Measurements from ENCODE around the gene GJD4.

GJD4 gene

DNA sequence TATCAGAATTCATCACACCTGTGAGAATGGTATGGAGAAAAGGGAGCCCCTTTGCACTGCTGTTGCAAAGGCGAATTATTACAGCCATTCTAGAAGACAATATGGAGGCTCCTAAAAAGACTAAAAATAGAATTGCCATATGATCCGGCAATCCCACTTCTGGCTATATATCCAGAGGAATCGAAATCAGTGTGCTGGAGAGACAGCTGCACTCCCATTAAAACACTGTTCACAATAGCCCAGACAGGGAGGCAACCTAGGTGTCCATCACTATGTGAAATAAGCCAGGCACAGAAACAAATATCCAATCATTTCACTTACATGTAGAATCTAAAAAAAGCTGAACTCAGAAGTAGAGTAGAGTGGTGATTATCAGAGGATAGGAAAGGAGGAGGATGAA lies 26.0 kb upstream of the GJD4 start:
- DNase-seq, result no peak

DNA sequence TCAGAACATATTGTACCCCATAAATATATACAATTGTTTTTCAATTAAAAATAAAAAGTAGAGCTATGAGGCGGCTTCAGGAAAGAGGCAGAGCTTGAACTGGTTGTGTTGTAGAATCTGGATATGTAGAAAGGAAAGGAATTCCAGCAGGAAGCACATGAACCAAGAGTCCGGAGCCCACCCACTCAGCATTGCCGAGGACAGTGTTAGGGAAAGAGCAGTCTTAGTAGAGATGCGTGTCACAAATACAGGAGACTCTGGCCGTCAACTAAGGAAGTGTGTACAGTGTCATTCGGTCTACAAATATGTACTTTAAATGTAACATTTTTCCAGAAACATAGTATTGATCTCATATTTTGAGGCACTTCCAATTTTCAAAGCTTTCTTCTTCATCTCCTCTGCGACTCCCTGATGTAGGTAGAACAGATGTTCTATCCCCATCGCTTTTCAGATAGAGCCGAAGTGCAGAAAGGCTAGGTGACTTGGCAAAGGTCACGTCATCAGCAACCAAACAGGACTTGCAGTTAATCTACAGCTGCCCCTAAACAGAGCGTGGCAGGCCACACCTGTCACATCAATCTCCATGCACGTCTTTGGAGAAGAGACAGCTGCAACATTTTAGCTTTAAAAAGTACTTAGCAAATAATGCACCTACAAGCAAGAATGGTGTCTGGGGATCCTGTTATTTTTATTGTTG lies 25.3 kb upstream of the GJD4 start:
- DNase-seq, result no peak

DNA sequence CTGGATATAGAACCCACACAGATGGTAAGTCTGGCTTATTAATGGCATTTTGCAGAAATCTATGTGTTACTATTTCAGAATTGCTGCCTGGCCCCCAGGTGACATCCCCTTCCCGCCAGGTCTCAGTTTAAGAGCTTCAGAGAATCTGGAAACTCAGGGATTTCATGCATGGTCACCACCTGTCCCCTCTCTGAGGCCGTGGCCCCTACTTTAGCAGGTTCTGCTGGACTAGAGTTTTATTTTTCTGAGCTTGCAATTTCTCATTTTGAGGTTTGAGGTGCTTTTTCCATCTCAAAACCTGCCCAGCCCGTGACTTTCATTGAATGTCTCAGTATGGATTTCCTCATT lies 24.7 kb upstream of the GJD4 start:
- no peak for DNase-seq

DNA sequence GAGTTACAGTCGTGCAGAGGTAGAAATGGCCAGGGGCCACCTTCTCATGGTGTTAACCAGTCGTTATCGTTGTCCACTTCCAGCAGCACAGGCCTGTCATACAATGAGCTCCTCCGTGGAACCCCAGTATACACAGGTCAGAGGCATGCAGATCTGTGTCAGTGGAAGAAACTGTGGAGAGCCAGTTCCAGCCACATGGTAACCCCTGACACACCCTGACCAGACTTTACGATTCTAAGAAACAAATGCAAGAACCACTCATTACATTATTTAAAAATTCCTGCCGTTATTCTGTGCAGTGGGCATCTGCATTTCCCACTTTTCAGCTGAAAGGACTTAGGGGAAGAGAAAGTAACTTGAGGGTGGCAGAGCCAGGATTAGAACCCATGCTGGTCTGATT lies 23.5 kb upstream of the GJD4 start:
- no peak for DNase-seq

DNA sequence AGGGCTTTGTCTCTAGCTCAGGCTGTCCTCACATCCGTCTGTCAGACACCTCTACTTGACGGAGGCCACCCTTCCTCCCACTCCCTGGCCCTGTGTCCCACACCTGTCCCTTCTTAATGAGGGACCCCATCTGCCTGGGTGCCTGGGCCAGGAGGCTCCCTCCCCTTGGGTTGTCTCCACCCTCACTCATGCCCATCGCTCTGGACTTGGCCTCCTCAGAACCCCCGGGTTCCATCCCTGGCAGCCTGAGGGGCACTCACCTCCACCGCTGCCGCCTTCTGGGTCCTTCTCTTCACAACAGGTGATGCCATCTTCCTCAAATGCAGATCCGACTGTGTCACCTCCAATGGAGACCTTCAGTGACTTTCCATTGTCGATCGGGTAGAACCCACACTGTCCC lies 20.2 kb upstream of the GJD4 start:
- DNase-seq, result no peak

DNA sequence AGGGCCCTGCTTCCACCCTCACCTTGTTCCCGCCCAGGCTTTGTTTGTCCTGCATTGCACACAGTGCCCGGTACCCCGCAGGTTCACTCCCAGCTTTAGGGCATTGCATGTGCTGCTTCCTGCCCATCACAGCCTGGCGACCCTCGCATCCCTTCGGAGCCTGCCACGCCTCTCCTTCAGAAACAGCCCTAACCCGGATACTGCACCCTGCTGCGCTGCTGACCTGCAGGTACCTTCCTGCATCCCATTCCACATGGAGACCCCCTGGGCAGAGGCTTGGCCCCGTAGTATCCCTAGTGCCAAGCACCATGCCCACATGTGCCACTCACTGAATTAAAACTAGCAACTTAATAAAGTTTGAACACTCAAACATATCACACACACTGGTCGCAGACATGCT lies 19.8 kb upstream of the GJD4 start:
- no peak for DNase-seq

DNA sequence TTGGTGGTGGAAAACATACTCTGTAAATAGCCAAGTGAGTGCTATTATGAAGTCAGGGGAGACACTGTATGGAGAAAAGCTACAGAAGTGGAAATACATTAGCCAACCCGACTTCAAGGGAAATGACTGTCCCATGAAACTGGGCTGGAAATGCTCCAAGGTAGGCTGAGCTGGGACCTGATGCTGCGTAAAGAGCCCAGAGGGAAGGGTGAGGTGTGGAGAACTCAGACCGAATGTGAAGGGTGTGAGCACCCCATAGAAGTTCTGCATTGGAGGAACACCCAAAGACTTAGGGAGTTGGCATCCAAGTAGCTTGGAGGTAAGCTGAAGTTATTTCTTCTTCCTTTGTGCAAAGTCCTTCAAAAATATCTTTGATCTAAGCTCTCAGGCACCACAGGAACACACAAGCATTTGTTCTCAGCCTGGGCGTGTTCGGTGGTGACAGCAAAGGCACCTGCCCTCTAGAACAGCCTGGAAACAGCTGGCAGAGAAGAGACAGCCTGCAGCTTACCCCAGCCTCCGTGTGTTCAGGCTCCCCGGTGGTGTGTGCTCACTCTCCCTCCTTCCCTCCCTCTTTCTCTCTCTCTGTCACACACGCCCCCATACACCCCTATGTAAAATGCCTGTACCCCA lies 19.1 kb upstream of the GJD4 start:
- DNase-seq, result no peak

DNA sequence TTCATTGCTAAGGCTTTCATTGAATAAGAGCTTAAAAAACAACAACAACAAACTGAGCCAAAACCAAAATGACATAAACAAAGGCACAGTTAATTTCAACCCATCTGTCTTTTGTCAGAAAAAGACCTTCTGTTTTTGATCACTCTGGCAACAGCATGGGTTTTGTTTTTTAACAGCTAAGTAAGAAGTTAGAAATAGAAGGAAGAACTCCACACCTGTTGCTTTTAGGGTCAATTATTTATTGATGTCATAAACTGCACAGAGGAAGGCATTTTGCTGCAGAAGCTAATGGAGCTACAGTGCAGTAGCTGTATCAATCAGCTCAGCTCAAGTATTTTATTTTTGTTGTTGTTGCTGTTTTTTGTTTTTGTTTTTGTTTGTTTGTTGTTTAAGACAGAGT lies 16.3 kb upstream of the GJD4 start:
- DNase-seq, result no peak

DNA sequence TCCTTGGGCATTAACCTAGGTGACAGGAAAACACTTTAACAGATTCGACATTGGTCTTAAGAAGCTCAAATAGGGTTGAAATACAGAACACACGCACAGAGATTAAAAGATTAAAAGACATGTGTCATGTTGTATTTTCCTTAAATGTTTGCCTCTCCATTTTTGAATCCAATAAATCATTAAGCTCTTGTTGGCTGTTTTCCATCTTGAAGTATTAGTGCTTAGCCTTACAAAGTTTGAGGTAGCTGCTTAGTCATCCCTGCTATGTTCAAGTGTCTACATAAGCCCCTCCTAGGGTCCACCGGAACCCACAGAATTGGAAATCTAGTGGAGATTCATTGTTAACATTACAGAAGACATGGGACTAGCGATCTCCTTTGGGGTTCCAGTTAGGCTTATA lies 12.7 kb upstream of the GJD4 start:
- DNase-seq, result no peak

DNA sequence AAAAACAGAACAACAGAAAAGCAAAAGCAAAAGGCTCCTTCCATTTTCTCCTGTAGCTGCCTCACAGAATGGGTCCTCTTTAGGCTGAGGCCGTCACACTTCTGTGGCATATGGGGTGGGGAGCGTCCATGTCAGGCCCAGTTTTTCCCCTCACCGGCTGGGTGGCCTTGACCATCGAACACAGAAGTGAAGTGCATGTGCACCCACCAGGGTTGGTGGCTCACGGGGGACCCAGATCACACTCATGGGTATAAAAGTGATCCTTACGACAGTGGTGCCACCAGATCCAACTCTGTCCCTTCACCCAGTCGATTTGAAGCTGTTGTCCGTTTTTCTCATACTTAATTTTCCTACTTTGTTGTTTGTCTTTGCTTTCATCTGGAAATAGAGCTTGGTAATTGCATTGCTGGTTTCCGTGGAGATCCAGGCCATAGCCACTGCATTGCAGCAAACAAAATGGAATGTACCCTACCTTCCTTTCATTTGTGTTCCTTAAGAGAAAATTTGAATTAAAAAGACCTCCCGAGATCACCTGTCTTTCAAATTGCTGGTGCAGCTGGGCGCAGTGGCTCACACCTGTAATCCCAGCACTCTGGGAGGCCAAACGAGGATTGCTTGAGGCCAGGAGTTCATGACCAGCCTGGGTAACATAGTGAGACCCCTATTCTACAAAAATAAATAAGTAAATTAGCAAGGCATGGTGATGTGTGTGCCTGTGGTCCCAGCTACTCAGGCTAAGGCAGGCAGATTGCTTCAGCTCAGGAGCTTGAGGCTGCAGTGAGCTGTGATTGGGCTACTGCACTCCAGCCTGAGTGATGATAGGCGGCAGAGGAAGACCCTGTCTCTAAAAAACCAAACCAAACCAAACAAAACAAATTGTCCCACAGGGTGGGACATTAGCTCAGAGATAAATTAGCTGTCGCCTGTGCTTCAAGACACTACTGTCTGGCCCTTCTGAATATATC lies 10.7 kb upstream of the GJD4 start:
- DNase-seq, result no peak

DNA sequence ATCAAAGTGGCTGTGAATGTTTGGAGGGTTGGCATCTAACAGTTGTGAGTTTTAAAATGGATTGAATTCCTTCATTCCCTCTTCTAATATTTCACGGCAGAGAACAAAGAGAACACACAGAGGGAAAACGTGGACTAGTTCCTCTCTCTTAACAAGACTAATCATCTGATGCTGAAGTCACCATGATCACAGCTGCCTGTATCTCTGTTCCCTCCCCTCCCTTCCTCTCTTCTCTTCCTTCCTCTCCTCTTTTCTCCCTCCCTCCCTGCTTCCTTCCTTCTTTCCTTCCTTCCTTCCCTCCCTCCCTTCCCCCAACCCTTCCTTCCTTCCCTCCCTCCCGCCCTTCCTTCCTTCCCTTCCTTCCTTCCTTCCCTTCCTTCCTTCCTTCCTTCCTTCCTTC lies 10.0 kb upstream of the GJD4 start:
- no peak for DNase-seq

DNA sequence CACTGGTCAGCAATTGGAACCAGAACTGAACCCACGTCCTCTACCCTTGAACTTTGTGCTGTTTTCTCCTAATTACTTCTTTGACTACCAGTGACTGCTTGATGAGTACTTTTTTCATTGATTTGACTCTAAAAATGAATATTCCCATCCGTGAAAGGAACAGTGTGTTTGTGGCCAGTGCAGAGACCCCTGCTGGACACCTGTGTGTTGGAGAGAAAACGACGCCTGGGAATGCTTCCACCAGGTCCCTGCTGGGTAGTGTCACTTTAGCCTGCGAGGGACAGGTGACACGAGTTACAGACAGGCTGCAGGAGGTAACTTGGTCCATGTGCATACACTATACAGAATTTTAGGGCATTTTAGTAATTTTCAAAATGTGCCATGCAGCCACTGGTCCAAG lies 6.8 kb upstream of the GJD4 start:
- DNase-seq, result no peak

DNA sequence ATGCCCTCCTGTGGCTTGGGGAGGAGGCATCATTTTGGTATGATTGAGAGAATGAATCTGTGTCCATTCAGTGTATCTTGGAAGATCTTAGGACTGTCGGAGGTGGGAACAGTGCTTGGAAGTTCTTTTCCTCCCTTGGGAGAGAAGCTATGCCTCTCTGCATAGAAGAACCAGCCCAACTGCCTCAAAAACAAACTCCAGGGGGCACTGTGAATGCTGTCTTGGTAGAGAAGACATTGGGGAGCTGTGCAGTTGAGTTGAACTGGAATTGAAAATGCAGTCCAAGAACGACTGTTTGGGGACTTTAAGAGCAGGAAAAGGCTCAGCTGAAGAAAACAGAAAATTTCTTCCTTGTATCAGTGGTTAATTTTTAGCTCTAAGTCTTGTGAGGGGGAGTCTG lies 4.9 kb upstream of the GJD4 start:
- no peak for DNase-seq

DNA sequence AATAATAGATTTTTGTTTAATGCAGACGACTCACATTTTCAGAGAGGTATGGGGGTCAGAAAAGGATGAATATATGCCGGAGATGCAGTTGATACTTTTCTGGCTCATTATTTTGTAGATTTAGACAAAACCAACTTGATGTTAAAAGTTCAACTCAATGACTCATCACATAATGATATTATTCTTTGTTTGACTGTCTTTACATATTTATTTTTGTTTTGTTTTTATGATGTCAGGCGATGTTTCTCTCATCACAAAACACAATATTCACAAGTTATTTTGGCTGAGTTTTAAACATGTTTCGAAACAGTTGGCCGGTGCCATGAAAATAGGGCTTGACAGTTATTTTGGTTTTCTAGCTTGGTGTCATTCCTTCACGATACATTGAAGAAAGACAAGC lies 1.3 kb downstream of the GJD4 start:
- no peak for DNase-seq

DNA sequence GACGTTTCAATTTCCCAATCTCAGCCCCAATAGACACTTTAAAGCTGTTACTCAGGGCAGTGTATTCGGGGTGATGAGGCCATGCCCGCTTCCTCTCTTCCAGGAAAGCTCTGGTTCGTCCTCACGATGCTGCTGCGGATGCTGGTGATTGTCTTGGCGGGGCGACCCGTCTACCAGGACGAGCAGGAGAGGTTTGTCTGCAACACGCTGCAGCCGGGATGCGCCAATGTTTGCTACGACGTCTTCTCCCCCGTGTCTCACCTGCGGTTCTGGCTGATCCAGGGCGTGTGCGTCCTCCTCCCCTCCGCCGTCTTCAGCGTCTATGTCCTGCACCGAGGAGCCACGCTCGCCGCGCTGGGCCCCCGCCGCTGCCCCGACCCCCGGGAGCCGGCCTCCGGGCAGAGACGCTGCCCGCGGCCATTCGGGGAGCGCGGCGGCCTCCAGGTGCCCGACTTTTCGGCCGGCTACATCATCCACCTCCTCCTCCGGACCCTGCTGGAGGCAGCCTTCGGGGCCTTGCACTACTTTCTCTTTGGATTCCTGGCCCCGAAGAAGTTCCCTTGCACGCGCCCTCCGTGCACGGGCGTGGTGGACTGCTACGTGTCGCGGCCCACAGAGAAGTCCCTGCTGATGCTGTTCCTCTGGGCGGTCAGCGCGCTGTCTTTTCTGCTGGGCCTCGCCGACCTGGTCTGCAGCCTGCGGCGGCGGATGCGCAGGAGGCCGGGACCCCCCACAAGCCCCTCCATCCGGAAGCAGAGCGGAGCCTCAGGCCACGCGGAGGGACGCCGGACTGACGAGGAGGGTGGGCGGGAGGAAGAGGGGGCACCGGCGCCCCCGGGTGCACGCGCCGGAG lies 2.6 kb downstream of the GJD4 start:
- peak; percentile 68 for DNase-seq

DNA sequence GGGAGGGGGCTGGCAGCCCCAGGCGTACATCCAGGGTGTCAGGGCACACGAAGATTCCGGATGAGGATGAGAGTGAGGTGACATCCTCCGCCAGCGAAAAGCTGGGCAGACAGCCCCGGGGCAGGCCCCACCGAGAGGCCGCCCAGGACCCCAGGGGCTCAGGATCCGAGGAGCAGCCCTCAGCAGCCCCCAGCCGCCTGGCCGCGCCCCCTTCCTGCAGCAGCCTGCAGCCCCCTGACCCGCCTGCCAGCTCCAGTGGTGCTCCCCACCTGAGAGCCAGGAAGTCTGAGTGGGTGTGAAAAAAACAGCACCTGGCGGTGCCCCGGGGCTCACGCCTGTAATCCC lies 3.2 kb downstream of the GJD4 start:
- no peak for DNase-seq

DNA sequence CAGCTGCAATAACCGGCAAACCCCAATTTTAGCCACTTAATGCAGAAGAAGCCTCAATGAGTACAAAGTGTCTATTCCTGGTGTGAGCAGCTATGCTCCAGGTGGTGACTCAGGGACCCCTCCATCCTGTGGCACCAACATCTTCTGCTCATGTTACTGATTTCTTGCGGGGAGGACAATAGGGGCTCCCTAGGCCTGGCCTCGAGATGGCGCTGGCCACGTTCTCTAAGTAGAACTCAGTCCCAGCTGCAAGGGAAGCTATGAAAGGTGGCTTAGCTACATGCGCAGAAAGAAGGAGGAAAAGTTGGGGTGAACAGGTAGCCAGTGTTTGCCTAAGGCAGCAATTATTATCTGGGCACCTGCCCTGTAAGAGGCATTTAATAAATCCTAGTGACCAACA lies 6.6 kb downstream of the GJD4 start:
- no peak for DNase-seq

DNA sequence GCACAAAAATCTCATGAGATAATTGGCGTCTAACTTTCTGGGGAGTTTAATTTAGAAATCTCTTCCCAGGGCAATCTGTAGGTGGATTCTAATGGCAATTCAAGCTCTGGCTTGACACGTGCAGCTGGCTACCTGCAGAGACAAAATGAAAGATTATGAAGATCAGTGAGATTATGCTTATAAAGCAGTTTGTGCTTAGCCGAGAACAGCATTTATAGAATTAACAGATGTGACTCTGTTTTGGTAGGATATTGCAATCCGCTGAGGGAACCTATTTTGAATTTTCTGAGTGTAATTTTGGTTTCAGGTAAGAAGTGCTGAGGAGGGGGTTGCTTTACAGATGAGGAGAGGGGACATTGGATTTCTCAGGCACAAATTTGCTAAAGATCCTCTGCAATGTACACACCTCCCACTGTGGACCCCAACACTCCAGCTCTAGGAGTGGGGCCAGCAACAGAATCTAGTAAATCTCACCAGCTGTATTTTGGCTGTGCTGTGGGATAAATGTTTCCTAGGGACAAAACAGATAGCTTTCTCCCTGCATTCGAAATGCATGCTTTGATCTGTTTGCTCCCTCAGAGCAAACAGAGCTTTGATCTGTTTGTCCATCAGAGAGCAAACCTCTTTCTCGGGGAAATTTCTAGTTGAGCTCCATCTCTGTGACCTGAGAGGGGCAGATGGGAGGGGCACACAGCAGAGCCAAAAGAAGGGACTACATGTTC lies 7.4 kb downstream of the GJD4 start:
- DNase-seq, result no peak

DNA sequence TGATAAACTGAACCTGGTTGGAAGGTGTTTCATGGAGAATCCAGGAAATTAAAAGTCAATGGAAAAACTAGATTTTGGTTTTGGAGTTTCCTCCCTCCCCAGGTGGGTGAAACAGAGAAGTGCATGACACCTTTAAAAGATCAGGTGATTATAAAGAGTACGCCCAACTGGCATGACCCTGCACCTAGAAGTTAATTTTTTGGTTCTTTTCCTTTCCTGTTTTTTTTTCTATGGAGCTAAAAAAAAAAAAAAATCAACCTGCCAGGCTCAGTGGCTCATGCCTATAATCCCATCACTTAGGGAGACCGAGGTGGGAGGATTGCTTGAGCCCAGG lies 7.9 kb downstream of the GJD4 start:
- DNase-seq, result no peak

DNA sequence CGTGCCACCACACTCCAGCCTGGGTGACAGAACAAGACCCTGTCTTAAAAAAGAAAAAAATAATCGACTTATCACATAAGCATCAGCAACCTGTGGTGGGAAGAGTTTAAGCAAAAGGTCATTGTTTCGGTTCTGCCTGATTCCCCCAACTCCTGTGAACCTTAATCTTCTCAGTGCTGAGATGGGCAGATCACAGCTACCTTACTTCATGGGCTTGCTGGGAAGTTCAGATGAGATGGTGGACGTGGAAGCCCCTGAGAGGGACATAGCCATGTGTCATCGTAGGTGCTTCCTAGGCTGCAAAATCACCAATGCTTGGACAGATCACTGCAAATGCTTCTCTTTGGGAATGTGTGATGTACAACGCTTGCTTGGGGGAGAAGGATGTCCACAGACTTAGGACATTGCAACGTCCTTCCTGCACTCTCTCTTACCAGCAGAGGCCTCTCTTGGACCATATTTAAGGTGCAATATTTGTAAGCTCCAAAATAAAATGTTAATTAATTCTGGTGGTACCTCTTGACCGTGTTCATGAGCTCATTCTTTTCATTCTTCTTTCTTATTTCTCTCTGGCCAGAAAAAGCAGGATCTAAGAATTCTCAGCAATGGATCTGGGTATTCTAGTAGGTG lies 8.6 kb downstream of the GJD4 start:
- DNase-seq, result no peak

DNA sequence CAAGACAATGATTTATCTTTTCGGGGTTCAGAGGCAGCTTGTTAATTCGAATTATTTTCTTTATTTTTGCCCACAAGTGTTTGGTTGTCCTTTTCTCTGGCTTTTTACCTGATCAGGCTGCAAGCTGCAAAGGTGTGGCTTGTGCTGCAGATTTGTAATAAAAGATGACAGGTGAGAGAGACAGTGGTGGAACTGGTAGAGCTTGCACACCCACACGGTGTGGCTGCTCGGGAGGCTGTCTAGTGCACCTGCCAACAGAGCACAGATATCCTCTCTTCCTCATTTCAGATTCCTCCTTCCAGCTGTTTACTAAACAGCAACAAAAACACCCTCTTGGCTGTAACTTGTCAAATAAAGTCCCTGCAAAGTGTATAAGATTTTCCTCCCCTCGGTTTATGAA lies 9.2 kb downstream of the GJD4 start:
- no peak for DNase-seq

Data from right kidney (tissue), 1 donor.